ENCODE data around the gene KIAA1614.

Gene KIAA1614

DNA sequence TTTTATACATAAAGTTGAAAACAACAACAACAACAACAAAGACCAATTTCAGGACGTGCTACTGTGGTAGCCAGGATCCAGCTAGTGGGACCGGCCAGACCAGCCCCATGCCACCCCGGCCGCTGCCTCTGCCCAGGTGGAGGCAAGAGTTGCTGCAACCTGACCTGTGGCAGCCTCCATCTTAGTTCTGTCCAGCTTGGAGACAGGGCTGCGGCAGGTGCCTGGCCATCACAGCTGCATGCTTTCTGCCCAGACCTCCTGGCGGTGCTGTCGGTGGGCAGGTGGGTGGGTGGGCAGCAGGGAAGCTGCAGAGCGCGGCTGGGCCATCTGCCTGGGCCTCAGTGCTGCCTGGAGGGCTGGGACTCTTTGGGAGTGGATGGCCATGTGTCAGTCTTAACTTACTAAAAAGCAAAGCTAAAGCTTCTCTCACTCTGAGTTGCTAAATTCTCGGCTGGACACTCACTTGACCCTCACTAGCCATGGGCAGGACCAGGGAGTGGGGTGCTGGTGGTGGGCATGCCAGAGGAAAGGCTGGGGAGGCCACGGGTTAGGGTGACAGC is 38.6 kb downstream of the KIAA1614 start:
- no peak for DNase-seq
- peaks cover 51% of the 10 kb centered on the region for H3K36me3 Mint-ChIP-seq (ENCODE audit: low read depth)
- no peaks in the 10 kb centered on the region for H3K9me3 Mint-ChIP-seq
- peaks cover 15% of the 10 kb centered on the region for H3K4me1 Mint-ChIP-seq
- peaks cover 3% of the 10 kb centered on the region for H3K27me3 Mint-ChIP-seq (ENCODE audit: low read depth, poor library complexity)
- H3K27ac Mint-ChIP-seq: peak overlapping the region; percentile 42
- no peak overlapping the region for H3K4me3 Mint-ChIP-seq
- TF ChIP-seq, protein P1, sequence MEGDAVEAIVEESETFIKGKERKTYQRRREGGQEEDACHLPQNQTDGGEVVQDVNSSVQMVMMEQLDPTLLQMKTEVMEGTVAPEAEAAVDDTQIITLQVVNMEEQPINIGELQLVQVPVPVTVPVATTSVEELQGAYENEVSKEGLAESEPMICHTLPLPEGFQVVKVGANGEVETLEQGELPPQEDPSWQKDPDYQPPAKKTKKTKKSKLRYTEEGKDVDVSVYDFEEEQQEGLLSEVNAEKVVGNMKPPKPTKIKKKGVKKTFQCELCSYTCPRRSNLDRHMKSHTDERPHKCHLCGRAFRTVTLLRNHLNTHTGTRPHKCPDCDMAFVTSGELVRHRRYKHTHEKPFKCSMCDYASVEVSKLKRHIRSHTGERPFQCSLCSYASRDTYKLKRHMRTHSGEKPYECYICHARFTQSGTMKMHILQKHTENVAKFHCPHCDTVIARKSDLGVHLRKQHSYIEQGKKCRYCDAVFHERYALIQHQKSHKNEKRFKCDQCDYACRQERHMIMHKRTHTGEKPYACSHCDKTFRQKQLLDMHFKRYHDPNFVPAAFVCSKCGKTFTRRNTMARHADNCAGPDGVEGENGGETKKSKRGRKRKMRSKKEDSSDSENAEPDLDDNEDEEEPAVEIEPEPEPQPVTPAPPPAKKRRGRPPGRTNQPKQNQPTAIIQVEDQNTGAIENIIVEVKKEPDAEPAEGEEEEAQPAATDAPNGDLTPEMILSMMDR (IDR thresholded peaks at IDR 0.05): no peak

DNA sequence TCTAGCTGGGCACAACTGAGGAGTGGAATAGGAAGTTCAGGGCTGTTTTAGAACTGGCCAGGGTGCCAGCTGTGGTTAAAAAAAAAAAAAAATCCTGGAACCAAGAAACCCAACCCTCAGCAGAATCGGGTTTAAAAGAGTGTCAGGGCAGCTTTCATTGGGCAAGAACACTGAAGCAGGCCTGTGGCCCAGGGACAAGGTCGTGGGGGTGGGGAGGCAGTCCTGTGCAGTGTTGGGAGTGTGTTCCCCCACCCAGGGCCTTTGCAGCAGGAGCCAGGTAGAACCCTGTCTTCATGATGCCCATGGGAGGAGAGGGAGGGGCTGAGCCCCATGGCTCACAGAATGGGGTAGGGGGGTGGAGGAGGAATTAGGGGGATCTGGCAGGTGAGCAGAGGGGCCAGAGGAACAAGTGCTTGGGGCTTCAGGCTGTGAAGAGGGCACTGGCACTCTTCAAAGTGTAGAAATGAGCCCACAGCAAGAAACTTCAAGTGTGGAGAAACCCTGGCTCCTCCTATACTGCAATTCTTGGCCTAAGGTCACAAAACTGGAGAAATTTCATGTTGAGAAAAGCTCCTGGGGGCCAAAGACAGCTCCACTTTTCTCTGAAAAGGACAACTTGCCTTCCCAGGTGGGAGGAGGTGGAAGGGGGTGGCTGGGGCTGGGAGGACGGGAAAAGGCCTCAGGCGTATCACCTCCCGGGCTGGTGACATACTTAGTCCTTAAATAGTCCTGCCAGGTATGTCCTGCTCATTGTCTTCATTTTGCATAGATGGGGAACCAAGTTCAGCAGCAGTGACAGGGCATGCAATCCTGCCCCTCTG is 39.3 kb downstream of the KIAA1614 start:
- Mint-ChIP-seq H3K27ac (no peak overlapping the region), H3K4me3 (no peak overlapping the region), H3K36me3 (ENCODE audit: low read depth) (peaks cover 48% of the 10 kb centered on the region), H3K27me3 (ENCODE audit: low read depth, poor library complexity) (peaks cover 3% of the 10 kb centered on the region), H3K4me1 (peaks cover 15% of the 10 kb centered on the region), H3K9me3 (no peaks in the 10 kb centered on the region)
- DNase-seq: no peak
- TF ChIP-seq, protein P1 (IDR thresholded peaks at IDR 0.05): no peak

DNA sequence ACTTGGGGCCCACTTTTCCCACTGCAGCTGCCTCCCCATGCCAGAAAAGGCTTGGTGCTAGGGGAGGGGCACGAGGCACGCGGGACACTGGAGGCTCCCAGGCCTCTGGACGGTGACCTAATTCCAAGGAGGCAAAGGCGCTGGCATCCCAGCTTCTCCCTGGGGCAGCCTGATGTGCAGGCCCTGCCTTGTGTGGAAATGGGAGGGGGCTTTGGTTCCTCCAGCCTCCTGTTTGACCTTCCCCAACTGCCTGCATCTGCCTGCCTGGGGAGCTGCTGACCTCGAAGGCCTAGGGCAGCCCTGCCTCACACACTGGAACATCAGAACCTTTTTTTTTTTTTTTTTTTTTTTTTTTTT is 39.9 kb downstream of the KIAA1614 start:
- no peak for DNase-seq
- Mint-ChIP-seq H3K36me3 (ENCODE audit: low read depth) (peaks cover 45% of the 10 kb centered on the region), H3K27me3 (ENCODE audit: low read depth, poor library complexity) (no peaks in the 10 kb centered on the region)

DNA sequence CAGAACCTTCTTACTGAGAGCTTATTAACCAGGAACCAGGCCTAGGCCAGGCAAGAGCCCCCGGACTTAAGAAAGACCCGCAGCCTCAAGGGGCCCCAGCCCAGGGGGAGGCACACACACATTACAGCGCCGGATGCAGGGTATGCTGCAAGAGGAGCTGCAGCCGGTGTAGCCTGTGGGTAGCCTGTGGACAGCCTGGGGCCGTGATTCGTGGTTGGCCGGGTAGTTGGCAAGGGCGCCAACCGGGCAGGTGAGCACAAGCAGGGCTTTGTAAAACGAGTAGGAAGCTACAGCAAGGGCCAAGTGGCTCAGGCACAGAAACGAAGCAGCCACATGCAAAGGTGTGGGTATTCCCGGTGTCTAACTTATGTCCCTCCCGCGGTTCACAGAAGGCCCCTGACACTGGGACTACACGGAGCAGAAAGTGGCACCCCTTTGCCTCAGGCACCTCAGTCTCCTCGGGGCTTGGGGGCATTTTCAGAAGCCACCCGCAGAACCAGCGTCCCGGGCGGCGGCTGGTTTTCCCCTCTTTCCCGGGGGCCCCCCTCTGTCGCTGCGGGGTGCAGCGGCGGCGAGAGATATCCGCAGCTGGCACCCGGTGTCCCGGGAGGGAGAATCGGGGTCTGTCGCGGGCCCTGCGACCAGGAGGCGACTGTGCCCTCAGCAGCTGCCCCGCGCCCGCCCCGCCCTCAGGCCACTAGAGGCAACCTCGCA is 40.8 kb downstream of the KIAA1614 start:
- TF ChIP-seq, protein P1 (IDR thresholded peaks at IDR 0.05): no peak
- Mint-ChIP-seq H3K9me3 (no peaks in the 10 kb centered on the region), H3K27ac (no peak overlapping the region), H3K4me3 (no peak overlapping the region), H3K27me3 (ENCODE audit: low read depth, poor library complexity) (no peaks in the 10 kb centered on the region), H3K4me1 (peaks cover 14% of the 10 kb centered on the region), H3K36me3 (ENCODE audit: low read depth) (peaks cover 40% of the 10 kb centered on the region)
- DNase-seq: no peak

More for the DNA sequence above, 39.9 kb downstream of the KIAA1614 start:
- no peak overlapping the region for H3K4me3 Mint-ChIP-seq
- no peak overlapping the region for H3K27ac Mint-ChIP-seq
- no peaks in the 10 kb centered on the region for H3K9me3 Mint-ChIP-seq
- TF ChIP-seq, protein P1 (IDR thresholded peaks at IDR 0.05): no peak
- peaks cover 15% of the 10 kb centered on the region for H3K4me1 Mint-ChIP-seq

DNA sequence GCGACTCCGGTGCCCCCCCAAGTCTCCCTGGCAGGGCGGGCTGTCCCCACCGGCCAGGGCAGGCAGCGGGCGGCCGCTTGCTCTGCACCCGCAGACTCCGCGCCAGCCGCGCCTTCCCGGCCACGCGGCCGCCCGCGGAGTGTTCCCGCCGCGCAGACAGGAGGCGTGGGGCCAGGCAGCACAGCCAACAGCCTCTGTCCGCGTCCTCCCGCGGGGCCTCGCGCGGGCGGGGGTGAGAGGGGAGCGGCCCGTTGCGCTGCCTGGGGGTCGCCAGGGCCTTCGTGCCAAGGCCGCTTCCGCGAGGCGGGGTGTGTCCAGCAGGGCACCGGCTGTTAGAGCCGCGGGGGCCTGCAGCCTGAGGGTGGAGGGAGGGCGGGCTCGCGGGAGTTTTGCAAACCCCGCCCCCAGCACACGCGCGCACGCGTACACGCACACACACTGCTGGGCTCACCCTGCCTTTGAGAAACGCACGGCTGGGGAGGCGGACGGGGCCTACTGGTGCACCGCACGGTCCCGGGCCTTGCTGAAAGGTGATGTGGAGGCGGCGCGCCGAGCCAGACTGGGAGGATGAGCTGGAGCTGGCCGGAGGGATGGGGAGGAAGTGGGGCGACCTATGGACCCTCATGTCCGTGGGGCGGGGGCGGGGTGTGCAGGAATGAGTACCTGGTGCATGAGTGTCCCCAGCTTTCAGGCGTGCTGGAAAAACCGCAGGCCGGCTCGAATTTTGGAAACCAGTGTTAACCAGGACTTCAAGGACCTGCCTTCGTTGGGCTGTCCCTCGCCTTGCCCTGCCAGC is 41.5 kb downstream of the KIAA1614 start:
- Mint-ChIP-seq H3K36me3 (ENCODE audit: low read depth) (peaks cover 42% of the 10 kb centered on the region), H3K27me3 (ENCODE audit: low read depth, poor library complexity) (no peaks in the 10 kb centered on the region), H3K9me3 (no peaks in the 10 kb centered on the region), H3K27ac (no peak overlapping the region), H3K4me1 (peaks cover 7% of the 10 kb centered on the region), H3K4me3 (no peak overlapping the region)
- DNase-seq: no peak
- TF ChIP-seq, protein P1 (IDR thresholded peaks at IDR 0.05): no peak

Data from nephron progenitor cell (in vitro differentiated cells).